Fibroblast of peridontal ligament (primary cell): ENCODE results near the gene RNF40.
"Not testable (repeated sequence)": the region's sequence is repeated elsewhere in the genome, so short reads cannot be mapped to it uniquely, and the experiment has no call there.

Source experiments
- DNase-seq: peaks from one replicate; pipeline ENCODE4 v3.0.0-alpha.2; 2010; ENCODE audit errors: extremely low read depth

The RNF40 gene

GRCh38 chr16:30782486-30783279 is 20.6 kb downstream of the RNF40 start:
- DNase-seq, result no peak

DNA sequence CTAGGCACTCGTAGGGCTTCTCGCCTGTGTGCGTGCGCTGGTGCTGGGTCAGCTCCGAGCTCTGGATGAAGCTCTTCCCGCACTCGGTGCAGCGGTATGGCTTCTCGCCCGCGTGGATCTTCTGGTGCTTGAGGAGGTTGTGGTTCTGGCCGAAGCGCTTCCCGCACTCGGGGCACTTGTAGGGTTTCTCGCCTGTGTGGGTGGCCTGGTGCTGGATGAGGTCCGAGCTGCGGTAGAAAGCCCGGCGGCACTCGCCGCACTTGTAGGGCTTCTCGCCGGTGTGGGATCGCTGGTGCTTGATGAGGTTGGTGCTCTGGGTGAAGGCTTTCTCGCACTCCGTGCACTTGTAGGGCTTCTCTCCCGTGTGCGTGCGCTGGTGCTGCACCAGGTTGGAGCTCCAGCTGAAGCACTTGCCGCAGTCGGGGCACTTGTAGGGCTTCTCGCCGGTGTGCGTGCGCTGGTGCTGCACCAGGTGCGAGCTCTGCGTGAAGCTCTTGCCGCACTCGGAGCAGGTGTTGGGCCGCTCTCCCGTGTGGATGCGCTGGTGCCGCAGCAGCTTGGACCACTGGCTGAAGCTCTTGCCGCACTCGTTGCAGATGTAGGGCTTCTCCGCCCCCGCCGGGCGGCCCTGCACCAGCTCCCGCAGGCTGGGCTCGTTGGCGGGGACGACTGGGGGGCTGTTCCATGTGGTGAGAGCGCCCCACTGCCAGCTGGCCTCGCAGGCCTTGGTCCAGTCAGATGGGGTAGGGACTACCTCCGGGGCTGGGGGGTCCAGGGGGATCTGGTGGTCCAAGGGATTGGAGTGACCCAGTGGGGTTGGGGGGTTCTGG is 21.4 kb downstream of the RNF40 start:
- DNase-seq, result no peak

GRCh38 chr16:30784215-30784614 is 22.1 kb downstream of the RNF40 start:
- DNase-seq, result no peak

- DNase-seq, result no peak
These were observed 23.3 kb downstream of the RNF40 start for GRCh38 chr16:30785126-30786106.

DNA sequence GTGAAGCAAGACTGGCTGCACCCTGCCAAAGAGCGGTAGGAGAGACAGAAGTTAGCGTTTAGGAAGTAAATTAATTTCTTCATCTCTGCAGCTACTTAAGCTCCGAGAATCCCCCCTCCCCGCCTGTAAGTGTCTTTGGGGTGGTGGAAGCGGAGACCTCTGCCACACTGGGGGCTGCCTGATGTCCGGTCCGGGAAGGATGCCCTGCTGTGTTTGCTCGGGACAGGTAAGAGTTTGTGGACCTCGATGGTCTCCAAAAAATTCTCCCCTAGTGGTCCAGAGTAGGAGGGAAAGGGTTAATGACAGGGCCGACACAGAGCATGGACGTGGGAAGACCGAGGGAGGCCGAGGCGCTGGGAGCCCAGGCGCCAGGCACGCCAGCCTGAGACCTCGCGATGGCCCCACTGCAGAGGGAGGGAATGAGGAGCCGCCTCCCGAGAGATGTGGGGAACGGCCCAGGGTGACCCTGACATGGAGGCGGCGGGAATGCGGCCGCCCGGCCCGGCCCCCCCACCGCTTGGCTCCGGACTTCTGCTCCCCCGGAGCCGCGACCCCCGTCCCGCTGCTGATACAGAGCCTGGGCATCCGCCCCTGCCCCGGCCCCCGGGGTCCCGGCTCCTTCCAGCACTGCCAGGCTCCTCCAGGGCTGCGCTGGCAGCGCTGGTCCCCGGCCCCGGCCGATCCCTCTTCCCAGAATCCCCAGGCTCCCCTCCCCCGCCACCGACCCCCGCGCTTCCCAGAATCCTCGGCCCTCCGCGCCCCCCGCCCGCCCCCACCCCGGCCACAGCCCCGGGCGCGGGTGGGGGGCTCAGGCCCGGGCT is 24.2 kb downstream of the RNF40 start:
- peak; percentile 54 for DNase-seq

- DNase-seq, result peak; percentile 69
These were observed 25.0 kb downstream of the RNF40 start, which contains the start of gene ZNF629 for GRCh38 chr16:30786936-30787612. TSS of gene ZNF629 (minus strand) at chr16:30787205. CDS start at chr16:30784482, 2,723 bp downstream.

GRCh38 chr16:30787613-30788378 is 25.7 kb downstream of the RNF40 start:
- DNase-seq, result no peak

- no peak for DNase-seq
These were observed 31.5 kb downstream of the RNF40 start for GRCh38 chr16:30793508-30794069.

DNA sequence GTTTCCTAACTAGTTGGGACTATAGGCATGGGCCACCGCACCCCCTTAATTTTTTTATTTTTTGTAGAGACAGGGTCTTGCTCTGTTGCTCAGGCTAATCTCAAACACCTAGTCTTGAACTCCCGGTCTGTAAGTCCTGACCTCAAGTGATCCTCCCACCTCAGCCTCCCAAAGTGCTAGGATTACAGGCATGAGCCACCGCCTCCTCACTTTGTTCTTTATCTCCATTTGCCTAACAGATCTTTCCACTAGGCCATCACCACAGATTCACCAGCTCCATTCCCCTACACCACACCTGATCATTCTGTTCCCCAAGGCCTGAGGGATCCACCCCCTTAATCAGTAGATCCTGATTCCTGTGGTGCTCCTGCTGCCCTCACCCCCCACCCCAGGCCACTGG is 32.5 kb downstream of the RNF40 start:
- no peak for DNase-seq

GRCh38 chr16:30797670-30798309 is 35.7 kb downstream of the RNF40 start:
- DNase-seq, result no peak

DNA sequence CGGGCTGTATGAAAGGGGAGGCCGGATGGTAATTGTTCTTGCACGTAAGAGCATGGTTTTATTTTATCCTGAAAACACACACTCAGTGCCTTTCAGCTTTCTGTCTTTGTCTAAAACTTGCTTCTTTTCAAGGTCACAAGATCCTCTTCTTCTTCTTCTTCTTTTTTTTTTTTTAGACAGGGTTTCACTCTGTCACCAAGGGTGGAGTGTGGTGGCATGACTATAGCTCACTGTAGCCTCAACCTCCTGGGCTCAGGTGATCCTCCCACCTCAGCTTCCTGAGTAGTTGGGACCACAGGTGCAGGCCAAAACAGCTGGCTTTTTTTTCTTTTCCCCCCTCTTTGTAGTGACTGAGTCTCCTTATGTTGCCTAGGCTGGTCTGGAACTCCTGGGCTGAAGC is 40.8 kb downstream of the RNF40 start:
- DNase-seq, result no peak

GRCh38 chr16:30805056-30805369 is 42.9 kb downstream of the RNF40 start:
- DNase-seq, result no peak

DNA sequence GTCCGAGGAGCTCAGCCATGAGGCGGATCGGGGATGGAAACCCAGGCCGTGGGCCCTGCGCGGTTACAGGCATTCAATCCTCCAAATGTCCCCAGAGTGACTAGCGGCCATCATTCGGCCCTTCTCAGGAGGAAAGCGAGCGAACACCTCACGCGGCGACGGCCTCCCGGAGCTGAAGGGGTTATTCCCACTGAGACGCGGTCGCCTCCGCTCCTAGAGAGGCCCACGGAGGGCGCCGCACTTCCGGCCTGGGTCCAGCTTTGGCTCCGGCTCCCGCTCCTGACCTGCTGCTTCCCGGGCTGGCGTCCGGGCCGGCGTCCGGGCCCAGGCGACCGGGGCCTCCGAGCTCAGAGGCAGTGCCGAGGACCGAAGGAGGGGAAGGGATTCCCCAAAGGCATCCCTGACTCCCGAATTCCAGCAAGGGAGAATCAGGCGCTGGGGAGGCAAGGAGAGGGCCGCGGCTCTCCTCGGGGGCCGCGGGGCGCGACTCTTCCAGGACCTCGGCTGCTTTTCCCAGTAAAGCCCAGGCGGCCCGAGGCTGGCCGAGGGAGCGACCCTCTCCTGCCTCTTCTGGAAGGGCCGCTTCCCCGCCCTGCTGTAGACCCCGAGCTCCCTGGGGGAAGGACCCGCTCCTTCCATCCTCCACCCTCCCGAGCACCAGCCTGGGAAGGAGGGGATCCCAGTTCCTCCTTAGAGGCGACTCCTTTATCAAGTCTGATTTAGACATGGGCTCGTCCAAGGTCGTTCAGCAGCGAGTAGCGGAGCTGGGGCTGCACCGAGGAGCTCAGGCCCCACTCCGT is 43.4 kb downstream of the RNF40 start:
- DNase-seq, result peak; percentile 77

DNA sequence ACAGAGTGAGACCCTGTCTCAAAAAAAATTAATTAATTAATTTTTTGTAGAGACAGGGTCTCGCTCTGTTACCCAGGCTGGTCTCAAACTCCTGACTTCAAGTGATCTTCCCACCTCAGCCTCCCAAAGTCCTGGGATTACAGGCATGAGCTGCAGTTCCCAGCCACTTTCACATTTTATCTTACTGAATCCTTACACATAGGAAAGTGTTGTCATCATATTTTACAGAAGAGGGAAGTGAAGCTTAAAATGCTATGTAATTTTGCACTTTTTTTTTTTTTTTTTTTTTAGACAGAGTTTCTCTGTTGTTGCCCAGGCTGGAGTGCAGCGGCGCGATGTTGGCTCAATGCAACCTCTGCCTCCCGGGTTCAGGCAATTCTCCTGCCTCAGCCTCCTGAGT is 46.0 kb downstream of the RNF40 start:
- no peak for DNase-seq

GRCh38 chr16:30808890-30809426 is 46.8 kb downstream of the RNF40 start:
- not testable (repeated sequence) for DNase-seq

DNA sequence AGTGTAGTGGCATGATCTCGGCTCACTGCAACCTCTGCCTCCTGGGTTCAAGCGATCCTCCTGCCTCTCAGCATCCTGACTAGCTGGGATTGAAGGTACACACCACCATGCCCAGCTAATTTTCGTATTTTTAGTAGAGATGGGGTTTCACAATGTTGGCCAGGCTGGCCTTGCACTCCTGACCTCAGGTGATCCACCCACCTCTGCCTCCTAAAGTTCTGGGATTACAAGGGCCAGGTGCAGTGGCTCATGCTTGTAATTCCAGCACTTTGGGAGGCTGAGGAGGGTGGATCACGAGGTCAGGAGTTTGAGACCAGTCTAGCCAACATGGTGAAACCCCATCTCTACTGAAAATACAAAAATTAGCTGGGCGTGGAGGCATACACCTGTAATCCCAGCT is 47.6 kb downstream of the RNF40 start:
- not testable (repeated sequence) for DNase-seq

DNA sequence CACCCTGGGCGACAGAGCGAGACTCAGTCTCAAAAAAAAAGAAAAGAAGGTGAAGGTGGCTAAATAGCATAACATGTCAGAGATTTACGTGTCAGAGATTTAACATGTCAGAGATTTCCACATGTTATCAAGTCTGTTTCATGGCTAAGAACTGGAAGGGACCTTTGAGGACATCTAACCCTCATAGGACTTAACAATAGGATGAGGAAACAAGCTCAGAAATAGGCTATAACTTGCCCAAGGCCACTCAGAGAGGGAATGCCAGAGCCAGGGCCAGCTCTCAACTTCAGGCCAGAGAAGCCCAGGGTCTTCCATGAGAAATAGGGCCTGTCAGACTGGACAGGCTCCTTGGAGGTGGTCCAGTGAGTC is 51.7 kb downstream of the RNF40 start:
- no peak for DNase-seq

GRCh38 chr16:30816769-30817168 is 54.6 kb downstream of the RNF40 start:
- DNase-seq, result no peak
